Stimulated activated CD4-positive, alpha-beta T cell treated with anti-CD3 and anti-CD28 coated beads, TNF-alpha, amount 100 ng/mL, for 1 hour (primary cell): ENCODE data around the gene VSTM2B.

Experiments used
- DNase-seq, 3 donors: peaks; one replicate each; pipeline ENCODE4 v3.0.0-alpha.2; 2020; ENCODE audit warnings: low read depth in 3 of 3, low spot score in 1 of 3

The VSTM2B gene

GRCh38 chr19:29563486-29564101 is 37.8 kb downstream of the VSTM2B start:
- no peak for DNase-seq

- no peak for DNase-seq
These were observed 38.8 kb downstream of the VSTM2B start for GRCh38 chr19:29564574-29565005.

GRCh38 chr19:29565171-29565570 is 39.4 kb downstream of the VSTM2B start:
- no peak for DNase-seq

GRCh38 chr19:29566496-29567054 is 40.8 kb downstream of the VSTM2B start:
- DNase-seq: no peak

GRCh38 chr19:29567366-29567915 is 41.6 kb downstream of the VSTM2B start:
- no peak for DNase-seq

- no peak for DNase-seq
These were observed 42.5 kb downstream of the VSTM2B start for GRCh38 chr19:29568036-29569025.

GRCh38 chr19:29569038-29569911 is 43.5 kb downstream of the VSTM2B start:
- no peak for DNase-seq

- DNase-seq: no peak
These were observed 45.4 kb downstream of the VSTM2B start for GRCh38 chr19:29571181-29571580.

- no peak for DNase-seq
These were observed 47.7 kb downstream of the VSTM2B start for GRCh38 chr19:29573486-29573885.

- no peak for DNase-seq
These were observed 48.7 kb downstream of the VSTM2B start for GRCh38 chr19:29574510-29574909.

- no peak for DNase-seq
These were observed 50.3 kb downstream of the VSTM2B start for GRCh38 chr19:29576046-29576606.

- DNase-seq: no peak
These were observed 51.2 kb downstream of the VSTM2B start for GRCh38 chr19:29576761-29577648.

- no peak for DNase-seq
These were observed 51.8 kb downstream of the VSTM2B start for GRCh38 chr19:29577649-29577963.

- no peak for DNase-seq
These were observed 52.6 kb downstream of the VSTM2B start for GRCh38 chr19:29578349-29578748.

GRCh38 chr19:29579308-29579910 is 53.6 kb downstream of the VSTM2B start:
- no peak for DNase-seq

GRCh38 chr19:29581398-29581797 is 55.6 kb downstream of the VSTM2B start:
- DNase-seq: no peak

- no peak for DNase-seq
These were observed 57.6 kb downstream of the VSTM2B start for GRCh38 chr19:29583196-29583999.

- DNase-seq: no peak
These were observed 60.6 kb downstream of the VSTM2B start for GRCh38 chr19:29586401-29586800.
